SK-N-SH (cell line): ENCODE results near the gene TEAD3. TPM values are rescaled to one million over a fixed set of nuclear protein-coding genes. Genes with fewer than 3 reads are reported as not detected.

Experiments
- CTCF ChIA-PET: fragments of 300-600, 350-600 bp; formaldehyde crosslinking; extraction: SDS; loops from one replicate; lab custom pipeline; 2021; lab: Yijun Ruan, JAX
- POLR2A ChIA-PET: fragments of 350-600 bp; sonication (Branson Sonifier 250); formaldehyde crosslinking; extraction: SDS; loops from one replicate; lab custom pipeline; 2020; ENCODE audit warnings: antibody characterized with exemption, inconsistent platforms; lab: Yijun Ruan, JAX
- DNase-seq: peaks from one replicate; pipeline ENCODE4 v3.0.0; 2012
- H2AFZ ChIP-seq: fragments of 200-600 bp; sonication (generic); 2 replicates; pipeline ENCODE4 v1.8.1; 2016; ENCODE audit warnings: antibody characterized with exemption, mild to moderate bottlenecking, low read depth
- H3F3A ChIP-seq: fragments of 200-600 bp; sonication (generic); replicated peaks from 2 replicates; pipeline ENCODE3; 2016; ENCODE audit warnings: antibody characterized with exemption, mild to moderate bottlenecking; ENCODE audit not compliant: insufficient read depth
- H3K27ac ChIP-seq, 2 experiments: fragments of 200-500 bp in 1 of 2; fragments of 200-600 bp in 1 of 2; sonication (Bioruptor generic) in 1 of 2; sonication (generic), shearing (Covaris generic) in 1 of 2; 2 replicates each; pipeline versions ENCODE4 v1.5.1 to v1.6.1; 2014 to 2016; ENCODE audit warnings: low read depth in 2 of 2, inconsistent platforms in 1 of 2, low read length in 1 of 2, mild to moderate bottlenecking in 1 of 2, mixed read lengths in 1 of 2
- H3K27me3 ChIP-seq: fragments of 200-600 bp; sonication (generic), shearing (Covaris generic); 2 replicates; pipeline ENCODE4 v1.6.1; 2016; ENCODE audit warnings: mixed run types; ENCODE audit not compliant: insufficient read depth
- H3K36me3 ChIP-seq, 2 experiments: fragments of 200-500 bp in 1 of 2; fragments of 200-600 bp in 1 of 2; sonication (Bioruptor generic) in 1 of 2; sonication (generic) in 1 of 2; replicated peaks in 1 of 2; 2 replicates each; pipeline versions ENCODE3 to v1.5.1; 2014 to 2016; ENCODE audit warnings: low read length in 1 of 2, mild to moderate bottlenecking in 1 of 2; ENCODE audit not compliant: insufficient read depth in 2 of 2, control insufficient read depth in 1 of 2
- H3K4me1 ChIP-seq, 2 experiments: fragments of 200-500 bp in 1 of 2; fragments of 200-600 bp in 1 of 2; sonication (Bioruptor generic) in 1 of 2; sonication (generic), shearing (Covaris generic) in 1 of 2; 2 replicates each; pipeline versions ENCODE4 v1.5.1 to v1.6.1; 2014 to 2016; ENCODE audit warnings: low read depth in 1 of 2, low read length in 1 of 2, mixed run types in 1 of 2; ENCODE audit not compliant: insufficient read depth in 2 of 2, control insufficient read depth in 1 of 2
- H3K4me2 ChIP-seq: fragments of 200-600 bp; sonication (generic), shearing (Covaris generic); 2 replicates; pipeline ENCODE4 v1.6.1; 2017; ENCODE audit warnings: mixed run types
- H3K4me3 ChIP-seq, 2 experiments: fragments of 200-500 bp in 1 of 2; fragments of 200-600 bp in 1 of 2; sonication (Bioruptor generic) in 1 of 2; sonication (generic), shearing (Covaris generic) in 1 of 2; 2 replicates each; pipeline versions ENCODE4 v1.5.1 to v1.8.1; 2014 to 2016; ENCODE audit warnings: low read depth in 2 of 2, inconsistent platforms in 1 of 2, low read length in 1 of 2, mild to moderate bottlenecking in 1 of 2, mixed read lengths in 1 of 2, moderate library complexity in 1 of 2
- H3K79me2 ChIP-seq: fragments of 200-600 bp; sonication (generic); 2 replicates; pipeline ENCODE4 v1.8.1; 2017; ENCODE audit warnings: mild to moderate bottlenecking; ENCODE audit not compliant: insufficient read depth
- H3K9ac ChIP-seq: fragments of 200-600 bp; sonication (generic); 2 replicates; pipeline ENCODE4 v1.6.1; 2017; ENCODE audit warnings: mixed run types
- H3K9me2 ChIP-seq: fragments of 200-600 bp; sonication (generic); 2 replicates; pipeline ENCODE4 v1.6.1; 2017; ENCODE audit warnings: mixed run types
- H3K9me3 ChIP-seq: fragments of 200-600 bp; sonication (generic); 2 replicates; pipeline ENCODE4 v1.6.1; 2017; ENCODE audit warnings: mixed run types, mild to moderate bottlenecking, moderate library complexity
- H4K20me1 ChIP-seq: fragments of 200-600 bp; sonication (generic); 2 replicates; pipeline ENCODE4 v1.6.1; 2017; ENCODE audit warnings: mild to moderate bottlenecking, mixed run types; ENCODE audit not compliant: insufficient read depth
- EP300 ChIP-seq, 2 experiments: IDR thresholded peaks; 2 replicates each; pipeline versions ENCODE4 v1.4.0 to v1.6.1; 2012; ENCODE audit warnings: borderline replicate concordance in 1 of 2, low read depth in 1 of 2, low read length in 1 of 2
- FOXJ3 ChIP-seq: sonication (generic); formaldehyde crosslinking; IDR thresholded peaks from 2 replicates; pipeline ENCODE4 v1.5.1; 2020; ENCODE audit warnings: mild to moderate bottlenecking, missing genetic modification reagents
- GABPA ChIP-seq: IDR thresholded peaks from 2 replicates; pipeline ENCODE4 v1.4.0; 2012; ENCODE audit warnings: low read depth, mild to moderate bottlenecking
- GATA2 ChIP-seq: sonication (generic); formaldehyde crosslinking; IDR thresholded peaks from 2 replicates; pipeline ENCODE4 v1.5.0; 2020; ENCODE audit warnings: mild to moderate bottlenecking, missing genetic modification reagents
- IRF3 ChIP-seq: fragments of 150-350 bp; IDR thresholded peaks from 2 replicates; pipeline ENCODE4 v1.6.1; 2016; ENCODE audit warnings: mild to moderate bottlenecking, low read depth, low read length
- JUND ChIP-seq: IDR thresholded peaks from 2 replicates; pipeline ENCODE4 v1.4.0; 2012
- MAX ChIP-seq: IDR thresholded peaks from 2 replicates; pipeline ENCODE4 v1.4.0; 2012; ENCODE audit warnings: low read depth
- MEF2A ChIP-seq: IDR thresholded peaks from 2 replicates; pipeline ENCODE4 v1.4.0; 2012; ENCODE audit warnings: low read depth, borderline replicate concordance
- MXI1 ChIP-seq: IDR thresholded peaks from 2 replicates; pipeline ENCODE4 v1.6.1; 2012; ENCODE audit warnings: mild to moderate bottlenecking, low read depth, low read length, improper control_type of control experiment
- NFIC ChIP-seq: IDR thresholded peaks from 2 replicates; pipeline ENCODE4 v1.4.0; 2012; ENCODE audit warnings: borderline replicate concordance
- NRF1 ChIP-seq: IDR thresholded peaks from 2 replicates; pipeline ENCODE4 v1.6.1; 2012; ENCODE audit warnings: low read depth, mild to moderate bottlenecking, low read length
- POLR2AphosphoS5 ChIP-seq: IDR thresholded peaks from 2 replicates; pipeline ENCODE4 v1.6.1; 2012; ENCODE audit warnings: low read depth, low read length
- RAD21 ChIP-seq: IDR thresholded peaks from 2 replicates; pipeline ENCODE4 v1.6.1; 2012; ENCODE audit warnings: mild to moderate bottlenecking, low read length
- RXRA ChIP-seq: IDR thresholded peaks from 2 replicates; pipeline ENCODE4 v1.4.0; 2012; ENCODE audit warnings: low read depth, mild to moderate bottlenecking, borderline replicate concordance
- TAF1 ChIP-seq: IDR thresholded peaks from 2 replicates; pipeline ENCODE4 v1.6.1; 2012; ENCODE audit warnings: low read depth, mild to moderate bottlenecking, low read length, moderate library complexity, borderline replicate concordance
- TCF12 ChIP-seq: IDR thresholded peaks from 2 replicates; pipeline ENCODE4 v1.4.0; 2012
- USF2 ChIP-seq: fragments of 150-350 bp; IDR thresholded peaks from 2 replicates; pipeline ENCODE4 v1.6.1; 2017; ENCODE audit warnings: antibody characterized with exemption, low read length, low read depth, borderline replicate concordance
- YY1 ChIP-seq: IDR thresholded peaks from 2 replicates; pipeline ENCODE4 v1.4.0; 2012; ENCODE audit warnings: low read depth, mild to moderate bottlenecking
- ZBTB33 ChIP-seq: IDR thresholded peaks from 2 replicates; pipeline ENCODE4 v1.4.0; 2012; ENCODE audit warnings: low read depth, borderline replicate concordance
- WGBS: methylation state at CpG from one replicate; pipeline ENCODE4 v1.1.6; 2017; ENCODE audit warnings: low lambda C conversion rate; 5-methylcytosine and 5-hydroxymethylcytosine counted together
- polyA plus RNA-seq, 3 experiments: library from polyadenylated mRNA; depleted of rRNA; stranded (reverse); fragments of >200 nt; gene quantifications; 2 replicates each; pipeline ENCODE4 v1.2.3, GENCODE V29; 2012

The TEAD3 gene
- polyA plus RNA-seq, 1 of the 3 experiments (the other 2 are of a cell fraction), result 7.1 TPM

- no peaks in the 10 kb centered on the region for H3K36me3 ChIP-seq
- H3K79me2 ChIP-seq, result no peaks in the 10 kb centered on the region
- no peaks in the 10 kb centered on the region for H3K9me3 ChIP-seq
- H3K4me1 ChIP-seq, result peaks cover 4 to 18% of the 10 kb centered on the region in 2 experiments; a peak in 1 of 4 replicates
- no peaks in the 10 kb centered on the region for H3K27me3 ChIP-seq
- H3K9me2 ChIP-seq, result no peaks in the 10 kb centered on the region
- ChIA-PET POLR2A (no interaction called here), CTCF (interaction anchor here (1.0 to 2.0 kb wide), 3 partner anchors 21 to 235 kb away, joined by 3 to 6 read pairs (median 3); no protein-coding TSS in a partner anchor)
- no peaks in the 10 kb centered on the region for H4K20me1 ChIP-seq
- no peak overlapping the region for H3K4me3 ChIP-seq
- TF ChIP-seq POLR2AphosphoS5, result no peak
- no peak for TF ChIP-seq NRF1
- no peak for TF ChIP-seq ZBTB33
- TF ChIP-seq MAX, result no peak
- TF ChIP-seq NFIC, result no peak
- no peak for TF ChIP-seq TCF12
- TF ChIP-seq RAD21, result no peak
- TF ChIP-seq FOXJ3 (CRISPR knock-in tag), result no peak
- no peak for TF ChIP-seq JUND
- TF ChIP-seq USF2, result no peak
- no peak for TF ChIP-seq RXRA
- no peak for TF ChIP-seq GATA2 (CRISPR knock-in tag)
- no peak for TF ChIP-seq YY1
- TF ChIP-seq MEF2A, result no peak
- no peak for TF ChIP-seq TAF1
- TF ChIP-seq EP300 (IDR thresholded peaks at IDR 0.05; ENCODE audit: borderline replicate concordance in 1 of 2, low read depth in 1 of 2, low read length in 1 of 2), result no peak
- TF ChIP-seq MXI1, result no peak
- TF ChIP-seq IRF3, result no peak
- TF ChIP-seq GABPA, result no peak
- no peak overlapping the region for H2AFZ ChIP-seq
- 96% methylated on average over 2 of the region's 2 CpGs for WGBS
- H3K9ac ChIP-seq, result no peak overlapping the region
- no peak overlapping the region for H3K27ac ChIP-seq
- H3F3A ChIP-seq, result no peaks in the 10 kb centered on the region
- no peak for DNase-seq
- no peak overlapping the region for H3K4me2 ChIP-seq
Observed at GRCh38 chr6:35501784-35502183, 4.9 kb upstream of the TEAD3 start.
